Fibroblast of skin of abdomen (primary cell): ENCODE results near the gene THRB.
A peak's percentile ranks its signal among the peaks of the same experiment; 100 is the strongest.
"Not testable (repeated sequence)": the region's sequence is repeated elsewhere in the genome, so short reads cannot be mapped to it uniquely, and the experiment has no call there.

ENCODE experiments used
- DNase-seq: peaks from one replicate; pipeline ENCODE4 v3.0.0-alpha.2; 2013

The THRB gene

GRCh38 chr3:24137958-24138875, 356.4 kb downstream of the THRB start:
- no peak for DNase-seq

- DNase-seq = no peak
These were observed 357.3 kb downstream of the THRB start for GRCh38 chr3:24137334-24137733.

- no peak for DNase-seq
These were observed 357.9 kb downstream of the THRB start for GRCh38 chr3:24136624-24137310.

- DNase-seq = no peak
These were observed 359.4 kb downstream of the THRB start for GRCh38 chr3:24135280-24135679.

- DNase-seq = no peak
These were observed 360.7 kb downstream of the THRB start for GRCh38 chr3:24133942-24134341.

GRCh38 chr3:24133436-24133835, 361.2 kb downstream of the THRB start:
- no peak for DNase-seq

- DNase-seq = no peak
These were observed 365.1 kb downstream of the THRB start for GRCh38 chr3:24129549-24129948.

- peak; percentile 85 for DNase-seq
These were observed 366.2 kb downstream of the THRB start for GRCh38 chr3:24128199-24129005.

GRCh38 chr3:24123596-24123995, 371.1 kb downstream of the THRB start:
- DNase-seq = peak; percentile 76

- no peak for DNase-seq
These were observed 374.2 kb downstream of the THRB start for GRCh38 chr3:24120434-24120833.

- DNase-seq = peak; percentile 55
These were observed 375.3 kb downstream of the THRB start for GRCh38 chr3:24119321-24119751.

GRCh38 chr3:24117508-24117907, 377.1 kb downstream of the THRB start:
- DNase-seq = no peak

GRCh38 chr3:24111711-24112110, 382.9 kb downstream of the THRB start:
- DNase-seq = no peak

GRCh38 chr3:24110051-24110450, 384.6 kb downstream of the THRB start:
- peak; percentile 61 for DNase-seq

- DNase-seq = peak; percentile 51
These were observed 392.9 kb downstream of the THRB start for GRCh38 chr3:24101676-24102168.

- no peak for DNase-seq
These were observed 393.8 kb downstream of the THRB start for GRCh38 chr3:24100696-24101402.

- DNase-seq = peak; percentile 8
These were observed 397.9 kb downstream of the THRB start for GRCh38 chr3:24096695-24097290.

- no peak for DNase-seq
These were observed 398.4 kb downstream of the THRB start for GRCh38 chr3:24096271-24096670.

- not testable (repeated sequence) for DNase-seq
These were observed 399.8 kb downstream of the THRB start for GRCh38 chr3:24094818-24095217.

GRCh38 chr3:24088782-24089181, 405.9 kb downstream of the THRB start:
- peak; percentile 25 for DNase-seq

- no peak for DNase-seq
These were observed 407.2 kb downstream of the THRB start for GRCh38 chr3:24087469-24087868.
